PC-3 (cell line): Measurements from ENCODE around the gene DPCD. TPM values are rescaled to one million over a fixed set of nuclear protein-coding genes. Genes with fewer than 3 reads are reported as not detected.

Experiments used
- ATAC-seq: fragments of 200-7000 bp; cut with Tn5 transposase; 2 replicates; pipeline ENCODE4 v1.9.1; 2020; ENCODE audit warnings: mild to moderate bottlenecking, moderate library complexity
- BruUV-seq: library from RNA; stranded (reverse); fragments of 400-500 nt; replicated peaks from 2 replicates; lab custom pipeline; 2021; lab: Mats Ljungman, UMichigan
- CTCF ChIA-PET: fragments of 300-600 bp; sonication (Branson Sonifier 250); formaldehyde crosslinking; loops from one replicate; lab custom pipeline; 2022; ENCODE audit warnings: antibody characterized with exemption; lab: Charles Lee
- POLR2A ChIA-PET: fragments of 300-600 bp; sonication (Branson Sonifier 250); formaldehyde crosslinking; loops from one replicate; lab custom pipeline; 2022; ENCODE audit warnings: antibody characterized with exemption; ENCODE audit not compliant: unreplicated experiment; lab: Charles Lee
- DNase-seq: peaks from one replicate; pipeline ENCODE4 v3.0.0-alpha.2; 2015
- H2AFZ ChIP-seq: fragments of 300-600 bp; sonication (generic); 2 replicates; pipeline ENCODE4 v1.6.0; 2016; ENCODE audit warnings: antibody characterized with exemption, low read length
- H3F3A ChIP-seq: fragments of 300-600 bp; sonication (generic); one replicate; pipeline ENCODE4 v1.6.0; 2017; ENCODE audit warnings: antibody characterized with exemption, low read length, control low read depth, mild to moderate bottlenecking; ENCODE audit not compliant: unreplicated experiment
- H3K27ac ChIP-seq: fragments of 300-600 bp; sonication (generic); 2 replicates; pipeline ENCODE4 v1.5.1; 2016; ENCODE audit warnings: mild to moderate bottlenecking, low read length
- H3K27me3 ChIP-seq: fragments of 300-600 bp; sonication (generic); 2 replicates; pipeline ENCODE4 v1.6.1; 2016; ENCODE audit warnings: low read length, mixed read lengths
- H3K36me3 ChIP-seq: fragments of 300-600 bp; sonication (generic); 2 replicates; pipeline ENCODE4 v1.6.1; 2016; ENCODE audit warnings: low read depth, mixed run types, low read length, mixed read lengths
- H3K4me1 ChIP-seq: fragments of 300-600 bp; sonication (generic); 2 replicates; pipeline ENCODE4 v1.5.1; 2016; ENCODE audit warnings: low read length; ENCODE audit not compliant: insufficient read depth
- H3K4me2 ChIP-seq: fragments of 300-600 bp; sonication (generic); 2 replicates; pipeline ENCODE4 v1.6.0; 2016; ENCODE audit warnings: low read length
- H3K4me3 ChIP-seq: fragments of 300-600 bp; sonication (generic); 2 replicates; pipeline ENCODE4 v1.5.1; 2016; ENCODE audit warnings: mild to moderate bottlenecking, low read length, mixed read lengths
- H3K79me2 ChIP-seq: fragments of 300-600 bp; sonication (generic); 2 replicates; pipeline ENCODE4 v1.6.1; 2017; ENCODE audit warnings: low read length, mixed read lengths
- H3K9ac ChIP-seq: fragments of 300-600 bp; sonication (generic); 2 replicates; pipeline ENCODE4 v1.6.0; 2016; ENCODE audit warnings: mild to moderate bottlenecking, low read length
- H3K9me2 ChIP-seq: fragments of 300-600 bp; sonication (generic); replicated peaks from 2 replicates; pipeline ENCODE4 v1.6.1; 2016; ENCODE audit warnings: mixed run types, low read length, mixed read lengths
- H3K9me3 ChIP-seq: fragments of 300-600 bp; sonication (generic); 2 replicates; pipeline ENCODE4 v1.6.1; 2016; ENCODE audit warnings: low read length, mixed read lengths
- H4K20me1 ChIP-seq: fragments of 300-600 bp; sonication (generic); 2 replicates; pipeline ENCODE4 v1.6.1; 2016; ENCODE audit warnings: low read length, mixed read lengths
- CTCF ChIP-seq: fragments of 300-600 bp; sonication (generic); conservative IDR thresholded peaks from 2 replicates; pipeline ENCODE4 v1.5.1; 2017; ENCODE audit warnings: antibody characterized with exemption, low read depth, mild to moderate bottlenecking, low read length
- EZH2 ChIP-seq: fragments of 300-600 bp; sonication (generic); IDR thresholded peaks from one replicate; pipeline ENCODE4 v1.6.1; 2017; ENCODE audit warnings: antibody characterized with exemption, mild to moderate bottlenecking, low read length; ENCODE audit not compliant: unreplicated experiment
- EZH2phosphoT487 ChIP-seq: fragments of 300-600 bp; sonication (generic); IDR thresholded peaks from 2 replicates; pipeline ENCODE4 v1.6.1; 2018; ENCODE audit warnings: mild to moderate bottlenecking, antibody characterized with exemption, low read length, borderline replicate concordance
- intact Hi-C: fragments of 100-400 bp; cut with micrococcal nuclease; formaldehyde crosslinking; loops from 2 replicates; pipeline ENCODE4 v1.9.0; 2023
- total RNA-seq: library from RNA; depleted of rRNA; stranded (reverse); fragments of >200 nt; gene quantifications from 2 replicates; pipeline ENCODE4 v1.2.3, GENCODE V29; 2014

The DPCD gene
- total RNA-seq, 1 experiment from 2014 or later = 37.1 TPM

GRCh38 chr10:101560298-101561067 is 27.6 kb upstream of the DPCD start:
- no peak for TF ChIP-seq EZH2
- no peak for TF ChIP-seq EZH2phosphoT487
- no peak for TF ChIP-seq CTCF
- Histone ChIP-seq H3K9ac (no peak overlapping the region), H3K4me1 (no peaks in the 10 kb centered on the region), H3K36me3 (no peaks in the 10 kb centered on the region), H3K4me2 (no peak overlapping the region), H3K79me2 (no peaks in the 10 kb centered on the region), H3K9me3 (no peaks in the 10 kb centered on the region), H3F3A (no peaks in the 10 kb centered on the region), H3K4me3 (no peak overlapping the region), H3K27ac (no peak overlapping the region), H3K27me3 (no peaks in the 10 kb centered on the region), H4K20me1 (no peaks in the 10 kb centered on the region), H3K9me2 (no peaks in the 10 kb centered on the region), H2AFZ (no peak overlapping the region)
- ChIA-PET POLR2A (no interaction called here), CTCF (no interaction called here)
- ATAC-seq = no peak
- intact Hi-C loops = loop anchor here (10.0 kb wide), 1 partner anchor 256 kb away; no protein-coding TSS in a partner anchor
- DNase-seq = no peak
- no TSS peak for BruUV-seq

GRCh38 chr10:101561068-101561915 is 26.8 kb upstream of the DPCD start:
- no peaks in the 10 kb centered on the region for H4K20me1 ChIP-seq
- no peaks in the 10 kb centered on the region for H3K79me2 ChIP-seq
- H2AFZ ChIP-seq = no peak overlapping the region
- DNase-seq = no peak
- no peak overlapping the region for H3K4me2 ChIP-seq
- no peaks in the 10 kb centered on the region for H3K4me1 ChIP-seq
- no peak overlapping the region for H3K27ac ChIP-seq
- POLR2A ChIA-PET = no interaction called here
- no peak overlapping the region for H3K4me3 ChIP-seq
- TF ChIP-seq CTCF (no peak), EZH2phosphoT487 (no peak), EZH2 (no peak)
- H3K27me3 ChIP-seq = no peaks in the 10 kb centered on the region
- no peaks in the 10 kb centered on the region for H3K36me3 ChIP-seq
- no peaks in the 10 kb centered on the region for H3F3A ChIP-seq
- CTCF ChIA-PET = no interaction called here
- ATAC-seq = no peak
- H3K9me2 ChIP-seq = no peaks in the 10 kb centered on the region
- no TSS peak for BruUV-seq
- intact Hi-C loops = loop anchor here (10.0 kb wide), 1 partner anchor 256 kb away; no protein-coding TSS in a partner anchor
- H3K9ac ChIP-seq = no peak overlapping the region
- H3K9me3 ChIP-seq = no peaks in the 10 kb centered on the region
